ENCODE results near the gene LCN10.

The LCN10 gene

GRCh38 chr9:136729926-136730325, 12.8 kb downstream of the LCN10 start:
- Histone ChIP-seq H3F3A (ENCODE audit: insufficient read depth, low read length) (no peaks in the 10 kb centered on the region), H3K4me3 (ENCODE audit: low read depth, low read length, poor library complexity, severe bottlenecking) (no peak overlapping the region), H3K27ac (ENCODE audit: low read depth, low read length, poor library complexity, severe bottlenecking) (no peak overlapping the region), H3K9me2 (ENCODE audit: low read depth, low read length) (no peaks in the 10 kb centered on the region), H3K4me2 (ENCODE audit: low read length) (no peak overlapping the region), H3K9me3 (ENCODE audit: low read length) (no peaks in the 10 kb centered on the region), H2AFZ (ENCODE audit: low read length) (no peak overlapping the region), H3K4me1 (ENCODE audit: insufficient read depth, low read length, severe bottlenecking) (peaks cover 27% of the 10 kb centered on the region), H3K27me3 (ENCODE audit: insufficient read depth, low read length) (no peaks in the 10 kb centered on the region; the same call in 1 of the 2 replicates), H4K20me1 (ENCODE audit: insufficient read depth, low read length) (no peaks in the 10 kb centered on the region), H3K36me3 (ENCODE audit: insufficient read depth, low read length) (peaks cover 26% of the 10 kb centered on the region), H3K79me2 (ENCODE audit: insufficient read depth, low read length) (no peaks in the 10 kb centered on the region), H3K9ac (ENCODE audit: low read length) (no peak overlapping the region)
- TF ChIP-seq EZH2 (IDR thresholded peaks at IDR 0.05; ENCODE audit: borderline replicate concordance, low read length) (no peak), CTCF (IDR thresholded peaks at IDR 0.05; ENCODE audit: low read length) (no peak)

GRCh38 chr9:136729144-136729543, 13.6 kb downstream of the LCN10 start:
- no peaks in the 10 kb centered on the region for H3K9me3 ChIP-seq (ENCODE audit: low read length)
- no peaks in the 10 kb centered on the region for H4K20me1 ChIP-seq (ENCODE audit: insufficient read depth, low read length)
- peaks cover 33% of the 10 kb centered on the region for H3K36me3 ChIP-seq (ENCODE audit: insufficient read depth, low read length)
- peak overlapping the region; percentile 99; the same call in 1 of the 2 replicates for H3K9ac ChIP-seq (ENCODE audit: low read length)
- H3K4me1 ChIP-seq (ENCODE audit: insufficient read depth, low read length, severe bottlenecking), result peaks cover 27% of the 10 kb centered on the region
- no peaks in the 10 kb centered on the region for H3K27me3 ChIP-seq (ENCODE audit: insufficient read depth, low read length)
- H3K79me2 ChIP-seq (ENCODE audit: insufficient read depth, low read length), result no peaks in the 10 kb centered on the region
- H3K27ac ChIP-seq (ENCODE audit: low read depth, low read length, poor library complexity, severe bottlenecking), result no peak overlapping the region
- H3K4me3 ChIP-seq (ENCODE audit: low read depth, low read length, poor library complexity, severe bottlenecking), result peak overlapping the region; percentile 100
- TF ChIP-seq CTCF (IDR thresholded peaks at IDR 0.05; ENCODE audit: low read length) (no peak), EZH2 (IDR thresholded peaks at IDR 0.05; ENCODE audit: borderline replicate concordance, low read length) (no peak)
- H3F3A ChIP-seq (ENCODE audit: insufficient read depth, low read length), result no peaks in the 10 kb centered on the region
- peak overlapping the region; percentile 99 for H3K4me2 ChIP-seq (ENCODE audit: low read length)
- H3K9me2 ChIP-seq (ENCODE audit: low read depth, low read length), result no peaks in the 10 kb centered on the region
- no peak overlapping the region for H2AFZ ChIP-seq (ENCODE audit: low read length)

GRCh38 chr9:136728548-136729123, 14.1 kb downstream of the LCN10 start:
- peaks cover 27% of the 10 kb centered on the region for H3K4me1 ChIP-seq (ENCODE audit: insufficient read depth, low read length, severe bottlenecking)

More at GRCh38 chr9:136728548-136729123, 14.1 kb downstream of the LCN10 start:
- no peak overlapping the region for H2AFZ ChIP-seq (ENCODE audit: low read length)
- H3K9ac ChIP-seq (ENCODE audit: low read length), result peak overlapping the region; percentile 99
- no peak overlapping the region for H3K27ac ChIP-seq (ENCODE audit: low read depth, low read length, poor library complexity, severe bottlenecking)
- no peaks in the 10 kb centered on the region for H3K9me2 ChIP-seq (ENCODE audit: low read depth, low read length)
- H3K27me3 ChIP-seq (ENCODE audit: insufficient read depth, low read length), result no peaks in the 10 kb centered on the region
- H3F3A ChIP-seq (ENCODE audit: insufficient read depth, low read length), result no peaks in the 10 kb centered on the region
- peak overlapping the region; percentile 100 for H3K4me3 ChIP-seq (ENCODE audit: low read depth, low read length, poor library complexity, severe bottlenecking)
- H3K79me2 ChIP-seq (ENCODE audit: insufficient read depth, low read length), result no peaks in the 10 kb centered on the region
- H3K4me2 ChIP-seq (ENCODE audit: low read length), result peak overlapping the region; percentile 99
- H3K9me3 ChIP-seq (ENCODE audit: low read length), result no peaks in the 10 kb centered on the region
- H4K20me1 ChIP-seq (ENCODE audit: insufficient read depth, low read length), result no peaks in the 10 kb centered on the region
- peaks cover 38% of the 10 kb centered on the region for H3K36me3 ChIP-seq (ENCODE audit: insufficient read depth, low read length)
- no peak for TF ChIP-seq EZH2 (IDR thresholded peaks at IDR 0.05; ENCODE audit: borderline replicate concordance, low read length)
- TF ChIP-seq CTCF (IDR thresholded peaks at IDR 0.05; ENCODE audit: low read length), result no peak
